Smooth muscle cell (in vitro differentiated cells): ENCODE measurements around the gene TNFRSF13B. TPM values are rescaled to one million over a fixed set of nuclear protein-coding genes. Genes with fewer than 3 reads are reported as not detected.

ENCODE experiments used
- DNase-seq: peaks from one replicate; lab custom pipeline; 2025; ENCODE audit not compliant: unreplicated experiment; lab: John Stamatoyannopoulos, UW
- H2AFZ ChIP-seq: fragments of 200-600 bp; sonication (generic); 2 replicates; pipeline ENCODE4 v1.6.0; 2016; ENCODE audit warnings: antibody characterized with exemption, low read depth, mild to moderate bottlenecking
- H3F3A ChIP-seq: fragments of 200-600 bp; sonication (generic); 2 replicates; pipeline ENCODE4 v1.6.0; 2017; ENCODE audit warnings: antibody characterized with exemption, low read depth
- H3K27ac ChIP-seq: fragments of 200-600 bp; sonication (generic); 2 replicates; pipeline ENCODE4 v1.5.1; 2016; ENCODE audit warnings: low read depth, mild to moderate bottlenecking
- H3K27me3 ChIP-seq: fragments of 200-600 bp; sonication (generic); 2 replicates; pipeline ENCODE4 v1.6.1; 2016; ENCODE audit warnings: low read depth, mild to moderate bottlenecking
- H3K36me3 ChIP-seq: fragments of 200-600 bp; sonication (generic); 2 replicates; pipeline ENCODE4 v1.5.1; 2016; ENCODE audit warnings: low read depth
- H3K4me1 ChIP-seq: fragments of 200-600 bp; sonication (generic); 2 replicates; pipeline ENCODE4 v1.5.1; 2016; ENCODE audit warnings: low read depth
- H3K4me2 ChIP-seq: fragments of 200-600 bp; sonication (generic); 2 replicates; pipeline ENCODE4 v1.6.0; 2016; ENCODE audit warnings: mild to moderate bottlenecking
- H3K4me3 ChIP-seq: fragments of 200-600 bp; sonication (generic); 2 replicates; pipeline ENCODE4 v1.5.1; 2016; ENCODE audit warnings: mild to moderate bottlenecking
- H3K79me2 ChIP-seq: fragments of 200-600 bp; sonication (generic); 2 replicates; pipeline ENCODE4 v1.6.0; 2016; ENCODE audit warnings: low read depth, mild to moderate bottlenecking
- H3K9ac ChIP-seq: fragments of 200-600 bp; sonication (generic); 2 replicates; pipeline ENCODE4 v1.6.0; 2016; ENCODE audit warnings: low read depth
- H3K9me3 ChIP-seq: fragments of 200-600 bp; sonication (generic); replicated peaks from 2 replicates; pipeline ENCODE4 v1.5.1; 2016; ENCODE audit warnings: low read depth
- H4K20me1 ChIP-seq: fragments of 200-600 bp; sonication (generic); 2 replicates; pipeline ENCODE4 v1.6.0; 2016; ENCODE audit warnings: low read depth
- WGBS: methylation state at CpG from one replicate; pipeline ENCODE4 v1.1.7; 2016; ENCODE audit warnings: low lambda C conversion rate; 5-methylcytosine and 5-hydroxymethylcytosine counted together
- polyA plus RNA-seq: library from polyadenylated mRNA; unstranded; fragments of >200 nt; fragmentation: Nextera tagmentation; extraction: Ambion mirVana; gene quantifications from 2 replicates; pipeline ENCODE4 v1.2.1, GENCODE V29; 2016
- total RNA-seq: library from RNA; depleted of rRNA; stranded (reverse); fragments of >200 nt; gene quantifications from 2 replicates; pipeline ENCODE4 v1.2.3, GENCODE V29; 2014
- TF ChIP-seq, protein P1 (sequence below): fragments of 200-600 bp; sonication (generic); IDR thresholded peaks from 2 replicates; pipeline ENCODE4 v1.5.1; 2017; ENCODE audit warnings: borderline replicate concordance, mild to moderate bottlenecking, antibody characterized with exemption; ENCODE audit not compliant: insufficient read depth, poor library complexity, severe bottlenecking

TNFRSF13B gene
- total and polyA plus RNA-seq, 2 experiments from 2014 or later = not detected

DNA sequence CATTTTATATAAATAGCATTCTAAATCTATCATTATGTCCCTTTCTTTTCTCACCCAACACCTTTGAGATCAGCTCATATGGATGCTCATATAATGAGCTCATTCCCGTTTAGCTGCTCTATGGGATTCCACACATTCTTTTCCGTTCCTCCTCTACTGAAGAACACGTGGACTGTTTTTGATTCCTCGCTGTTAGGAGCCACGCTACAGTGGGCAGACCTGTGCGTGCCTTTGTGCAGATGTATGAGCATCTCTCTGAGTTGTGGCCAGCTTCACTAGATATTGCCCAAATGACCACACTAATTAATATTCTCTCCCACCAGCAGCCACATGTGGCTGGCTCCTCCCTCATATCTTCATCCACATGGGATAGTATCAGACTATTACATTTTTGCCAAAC is 6.0 kb upstream of the TNFRSF13B start:
- Histone ChIP-seq H2AFZ (no peak overlapping the region), H3K79me2 (no peaks in the 10 kb centered on the region), H3F3A (no peaks in the 10 kb centered on the region), H3K9ac (no peak overlapping the region), H3K4me1 (no peaks in the 10 kb centered on the region), H3K4me3 (no peak overlapping the region), H3K9me3 (no peaks in the 10 kb centered on the region), H3K27me3 (no peaks in the 10 kb centered on the region), H3K27ac (no peak overlapping the region), H4K20me1 (no peaks in the 10 kb centered on the region), H3K4me2 (no peak overlapping the region), H3K36me3 (no peaks in the 10 kb centered on the region)
- TF ChIP-seq, protein P1, sequence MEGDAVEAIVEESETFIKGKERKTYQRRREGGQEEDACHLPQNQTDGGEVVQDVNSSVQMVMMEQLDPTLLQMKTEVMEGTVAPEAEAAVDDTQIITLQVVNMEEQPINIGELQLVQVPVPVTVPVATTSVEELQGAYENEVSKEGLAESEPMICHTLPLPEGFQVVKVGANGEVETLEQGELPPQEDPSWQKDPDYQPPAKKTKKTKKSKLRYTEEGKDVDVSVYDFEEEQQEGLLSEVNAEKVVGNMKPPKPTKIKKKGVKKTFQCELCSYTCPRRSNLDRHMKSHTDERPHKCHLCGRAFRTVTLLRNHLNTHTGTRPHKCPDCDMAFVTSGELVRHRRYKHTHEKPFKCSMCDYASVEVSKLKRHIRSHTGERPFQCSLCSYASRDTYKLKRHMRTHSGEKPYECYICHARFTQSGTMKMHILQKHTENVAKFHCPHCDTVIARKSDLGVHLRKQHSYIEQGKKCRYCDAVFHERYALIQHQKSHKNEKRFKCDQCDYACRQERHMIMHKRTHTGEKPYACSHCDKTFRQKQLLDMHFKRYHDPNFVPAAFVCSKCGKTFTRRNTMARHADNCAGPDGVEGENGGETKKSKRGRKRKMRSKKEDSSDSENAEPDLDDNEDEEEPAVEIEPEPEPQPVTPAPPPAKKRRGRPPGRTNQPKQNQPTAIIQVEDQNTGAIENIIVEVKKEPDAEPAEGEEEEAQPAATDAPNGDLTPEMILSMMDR = no peak
- DNase-seq = no peak
- 34% methylated on average over 6 of the region's 6 CpGs for WGBS

- Histone ChIP-seq H3K36me3 (no peaks in the 10 kb centered on the region), H4K20me1 (no peaks in the 10 kb centered on the region), H3K79me2 (no peaks in the 10 kb centered on the region), H3K9me3 (no peaks in the 10 kb centered on the region), H3F3A (no peaks in the 10 kb centered on the region), H3K4me3 (no peak overlapping the region), H3K9ac (no peak overlapping the region), H3K27ac (no peak overlapping the region), H3K4me2 (no peak overlapping the region), H3K4me1 (no peaks in the 10 kb centered on the region), H2AFZ (no peak overlapping the region), H3K27me3 (no peaks in the 10 kb centered on the region)
- WGBS = 94% methylated on average over 9 of the region's 9 CpGs
- TF ChIP-seq, protein P1 = no peak
- DNase-seq = no peak
Measured at GRCh38 chr17:16976725-16977550, 5.0 kb upstream of the TNFRSF13B start.

GRCh38 chr17:16975744-16976625 is 4.1 kb upstream of the TNFRSF13B start:
- no peaks in the 10 kb centered on the region for H3K4me1 ChIP-seq
- H3K9ac ChIP-seq = no peak overlapping the region
- no peak overlapping the region for H3K4me3 ChIP-seq
- H3K9me3 ChIP-seq = no peaks in the 10 kb centered on the region
- no peaks in the 10 kb centered on the region for H3K79me2 ChIP-seq
- H3K4me2 ChIP-seq = no peak overlapping the region
- no peak for DNase-seq
- no peaks in the 10 kb centered on the region for H3F3A ChIP-seq
- TF ChIP-seq, protein P1 = no peak
- H3K36me3 ChIP-seq = no peaks in the 10 kb centered on the region
- WGBS = 93% methylated on average over 10 of the region's 10 CpGs
- no peaks in the 10 kb centered on the region for H4K20me1 ChIP-seq
- H3K27me3 ChIP-seq = no peaks in the 10 kb centered on the region
- H2AFZ ChIP-seq = peak overlapping the region; percentile 62
- no peak overlapping the region for H3K27ac ChIP-seq
